Mesothelial cell of epicardium (in vitro differentiated cells): ENCODE data around the gene FXYD6. TPM values are rescaled to one million over a fixed set of nuclear protein-coding genes. Genes with fewer than 3 reads are reported as not detected.
A peak's percentile ranks its signal among the peaks of the same experiment; 100 is the strongest.
"Not testable (repeated sequence)": the region's sequence is repeated elsewhere in the genome, so short reads cannot be mapped to it uniquely, and the experiment has no call there.

Source experiments
- DNase-seq, 2 experiments: peaks; one replicate each; pipeline ENCODE4 v3.0.0; 2021; ENCODE audit warnings: low spot score in 2 of 2; ENCODE audit not compliant: unreplicated experiment in 2 of 2
- H3K27ac Mint-ChIP-seq: 2 replicates; pipeline ENCODE4 v1.8.0; 2021; ENCODE audit warnings: mixed read lengths
- H3K27me3 Mint-ChIP-seq: 2 replicates; pipeline ENCODE4 v1.8.0; 2021; ENCODE audit warnings: low read depth, mixed read lengths
- H3K36me3 Mint-ChIP-seq: 2 replicates; pipeline ENCODE4 v1.8.0; 2021; ENCODE audit warnings: mixed read lengths
- H3K4me1 Mint-ChIP-seq: 2 replicates; pipeline ENCODE4 v1.8.0; 2021; ENCODE audit warnings: mixed read lengths
- H3K4me3 Mint-ChIP-seq: 2 replicates; pipeline ENCODE4 v1.8.0; 2021; ENCODE audit warnings: mild to moderate bottlenecking, moderate library complexity, mixed read lengths
- H3K9me3 Mint-ChIP-seq: 2 replicates; pipeline ENCODE4 v1.8.0; 2021; ENCODE audit warnings: mixed read lengths
- CTCF ChIP-seq: fragments of 200-600 bp; sonication (generic); IDR thresholded peaks from one replicate; pipeline ENCODE4 v1.5.0; 2021; ENCODE audit warnings: antibody characterized with exemption; ENCODE audit not compliant: unreplicated experiment
- total RNA-seq: library from RNA; stranded (reverse); gene quantifications from 3 replicates; pipeline ENCODE4 v1.2.1, GENCODE V29; 2021

Gene FXYD6
- total RNA-seq, 1 donor from 2014 or later, result 116 TPM

GRCh38 chr11:117870103-117870952 lies 6.1 kb downstream of the FXYD6 start:
- Mint-ChIP-seq H3K9me3 (no peaks in the 10 kb centered on the region), H3K27ac (peak overlapping the region; percentile 89), H3K4me3 (peak overlapping the region; percentile 27), H3K4me1 (peaks cover 65% of the 10 kb centered on the region), H3K27me3 (no peaks in the 10 kb centered on the region), H3K36me3 (peaks cover 7% of the 10 kb centered on the region)
- TF ChIP-seq CTCF, result no peak
- no peak for DNase-seq

- no peak for TF ChIP-seq CTCF
- Mint-ChIP-seq H3K4me1 (peaks cover 59% of the 10 kb centered on the region), H3K36me3 (peaks cover 11% of the 10 kb centered on the region), H3K27me3 (no peaks in the 10 kb centered on the region), H3K9me3 (no peaks in the 10 kb centered on the region), H3K4me3 (peak overlapping the region; percentile 3), H3K27ac (peak overlapping the region; percentile 89)
- DNase-seq, result no peak
Observed at GRCh38 chr11:117869604-117870003, 6.9 kb downstream of the FXYD6 start.

- Mint-ChIP-seq H3K27ac (peak overlapping the region; percentile 89), H3K4me3 (no peak overlapping the region), H3K4me1 (peaks cover 53% of the 10 kb centered on the region), H3K9me3 (no peaks in the 10 kb centered on the region), H3K27me3 (no peaks in the 10 kb centered on the region), H3K36me3 (peaks cover 13% of the 10 kb centered on the region)
- TF ChIP-seq CTCF, result no peak
- no peak for DNase-seq
Observed at GRCh38 chr11:117868815-117869561, 7.5 kb downstream of the FXYD6 start.

- Mint-ChIP-seq H3K36me3 (peaks cover 13% of the 10 kb centered on the region), H3K4me1 (peaks cover 48% of the 10 kb centered on the region), H3K4me3 (no peak overlapping the region), H3K27me3 (no peaks in the 10 kb centered on the region), H3K27ac (no peak overlapping the region), H3K9me3 (no peaks in the 10 kb centered on the region)
- no peak for DNase-seq
- TF ChIP-seq CTCF, result no peak
Observed at GRCh38 chr11:117868088-117868487, 8.4 kb downstream of the FXYD6 start.

GRCh38 chr11:117866526-117866925 lies 9.9 kb downstream of the FXYD6 start:
- peak in 1 of 2 experiments; percentile 25 for DNase-seq
- Mint-ChIP-seq H3K4me3 (no peak overlapping the region), H3K4me1 (peaks cover 51% of the 10 kb centered on the region)

GRCh38 chr11:117865546-117865945 lies 10.9 kb downstream of the FXYD6 start:
- H3K4me3 Mint-ChIP-seq, H3K27ac Mint-ChIP-seq, H3K9me3 Mint-ChIP-seq, DNase-seq, H3K27me3 Mint-ChIP-seq: not testable (repeated sequence)
- Mint-ChIP-seq H3K4me1 (peaks cover 53% of the 10 kb centered on the region), H3K36me3 (peaks cover 13% of the 10 kb centered on the region)

More at GRCh38 chr11:117866526-117866925, 9.9 kb downstream of the FXYD6 start:
- H3K27ac Mint-ChIP-seq, result no peak overlapping the region
- peaks cover 13% of the 10 kb centered on the region for H3K36me3 Mint-ChIP-seq
- no peaks in the 10 kb centered on the region for H3K27me3 Mint-ChIP-seq
- no peaks in the 10 kb centered on the region for H3K9me3 Mint-ChIP-seq
- TF ChIP-seq CTCF, result no peak
